Small intestine (tissue), 7 donors: ENCODE measurements around the gene DIP2B. TPM values are rescaled to one million over a fixed set of nuclear protein-coding genes. Genes with fewer than 3 reads are reported as not detected.

Experiments used
- DNase-seq, 2 donors: peaks; one replicate each; pipeline versions ENCODE4 v3.0.0 to v3.0.0-alpha.2; 2013
- FAIRE-seq: peaks from 2 replicates; lab custom pipeline; 2012; peaks lifted over from hg19 to GRCh38; lab: Jason Lieb, UNC
- H3K27ac ChIP-seq, 3 donors: one replicate each; pipeline ENCODE4 v1.5.1; 2013; ENCODE audit warnings: low read length in 2 of 3, mild to moderate bottlenecking in 2 of 3, control low read depth in 1 of 3, inconsistent platforms in 1 of 3, low read depth in 1 of 3, moderate library complexity in 1 of 3
- H3K27me3 ChIP-seq, 3 donors: one replicate each; pipeline ENCODE4 v1.6.1; 2013; ENCODE audit warnings: low read length in 3 of 3, inconsistent platforms in 1 of 3; ENCODE audit not compliant: control insufficient read depth in 3 of 3, insufficient read depth in 3 of 3
- H3K36me3 ChIP-seq, 3 donors: one replicate each; pipeline ENCODE4 v1.6.1; 2013; ENCODE audit warnings: low read length in 3 of 3, inconsistent platforms in 1 of 3, low read depth in 1 of 3, mild to moderate bottlenecking in 1 of 3, moderate library complexity in 1 of 3; ENCODE audit not compliant: control insufficient read depth in 3 of 3, insufficient read depth in 2 of 3
- H3K4me1 ChIP-seq, 3 donors: one replicate each; pipeline ENCODE4 v1.6.1; 2013; ENCODE audit warnings: low read length in 2 of 3, inconsistent platforms in 1 of 3, low read depth in 1 of 3, mild to moderate bottlenecking in 1 of 3, moderate library complexity in 1 of 3; ENCODE audit not compliant: control insufficient read depth in 3 of 3, insufficient read depth in 2 of 3
- H3K4me3 ChIP-seq, 3 donors: one replicate each; pipeline ENCODE4 v1.5.1; 2013; ENCODE audit warnings: low read length in 3 of 3, control low read depth in 1 of 3, inconsistent platforms in 1 of 3, low read depth in 1 of 3, mild to moderate bottlenecking in 1 of 3, moderate library complexity in 1 of 3
- H3K9me3 ChIP-seq, 2 donors: one replicate each; pipeline ENCODE4 v1.6.1; 2013; ENCODE audit warnings: low read depth in 1 of 2, low read length in 1 of 2; ENCODE audit not compliant: control insufficient read depth in 2 of 2, insufficient read depth in 1 of 2
- WGBS, 3 donors: extraction: QIAGEN DNeasy Blood & Tissue Kit; methylation state at CpG; one replicate each; pipeline ENCODE4 v1.1.7; 2013; 5-methylcytosine and 5-hydroxymethylcytosine counted together
- polyA plus RNA-seq, 4 donors: library from polyadenylated mRNA; stranded (reverse) in 3 of 4; unstranded in 1 of 4; fragments of 200-250 nt in 3 of 4; fragments of 120-200 nt in 1 of 4; gene quantifications; one replicate each; pipeline versions ENCODE4 v1.2.1 to v1.2.3, GENCODE V29; 2013
- donor health status: healthy with polysubstance abuse.
- donor health status: control.
- donor health status: control.
- donor health status: Bipolar disorder and iron deficiency.
- donor health status: healthy.

Gene DIP2B
- polyA plus RNA-seq, 4 donors: 6.3 to 18.1 (median 6.9) TPM

GRCh38 chr12:50574601-50575348, 70.0 kb downstream of the DIP2B start:
- no peaks in the 10 kb centered on the region for H3K27me3 ChIP-seq
- DNase-seq: no peak
- H3K27ac ChIP-seq: no peak overlapping the region
- H3K4me3 ChIP-seq: no peak overlapping the region
- H3K36me3 ChIP-seq: peaks cover 0 to 2% (median 0%) of the 10 kb centered on the region in 3 donors
- FAIRE-seq: no peak
- 49 to 62% (median 57%) methylated on average over 5 of the region's 5 CpGs for WGBS, 3 donors
- peaks cover 0 to 13% (median 8%) of the 10 kb centered on the region in 3 donors for H3K4me1 ChIP-seq
- peaks cover 0 to 3% of the 10 kb centered on the region in 2 donors for H3K9me3 ChIP-seq

GRCh38 chr12:50579757-50580267, 75.0 kb downstream of the DIP2B start:
- H3K27ac ChIP-seq: no peak overlapping the region
- H3K27me3 ChIP-seq: no peaks in the 10 kb centered on the region
- peaks cover 0 to 5% (median 1%) of the 10 kb centered on the region in 3 donors for H3K36me3 ChIP-seq
- peaks cover 0 to 3% (median 0%) of the 10 kb centered on the region in 3 donors for H3K4me1 ChIP-seq
- FAIRE-seq: no peak
- no peaks in the 10 kb centered on the region for H3K9me3 ChIP-seq
- H3K4me3 ChIP-seq: no peak overlapping the region
- DNase-seq: no peak
- 61 to 74% (median 65%) methylated on average over 1 of the region's 1 CpG for WGBS, 3 donors

DNA sequence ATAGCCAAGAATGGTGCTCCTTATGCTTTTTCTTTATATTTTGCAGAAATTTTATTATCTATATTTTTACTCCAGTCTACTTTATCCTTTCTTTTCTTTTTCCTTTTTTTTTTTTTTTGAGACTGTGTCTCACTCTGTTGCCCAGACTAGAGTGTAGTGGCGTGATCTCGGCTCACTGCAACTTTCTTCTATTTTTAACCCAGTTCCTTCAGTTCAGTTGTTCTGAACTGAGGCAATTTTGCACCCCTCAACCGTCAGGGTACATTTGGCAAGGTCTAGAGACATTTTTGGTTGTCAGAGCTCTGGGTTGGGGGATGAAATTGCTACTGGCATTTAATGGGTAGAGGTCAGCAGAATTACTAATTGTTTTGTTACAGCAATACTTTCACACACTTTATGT, 75.7 kb downstream of the DIP2B start:
- no peaks in the 10 kb centered on the region for H3K4me1 ChIP-seq
- no peak for FAIRE-seq
- no peaks in the 10 kb centered on the region for H3K9me3 ChIP-seq
- no peak overlapping the region for H3K27ac ChIP-seq
- H3K27me3 ChIP-seq: no peaks in the 10 kb centered on the region
- no peak overlapping the region for H3K4me3 ChIP-seq
- DNase-seq: no peak
- WGBS, 3 donors: 74 to 93% (median 89%) methylated on average over 3 of the region's 3 CpGs
- peaks cover 0 to 7% (median 1%) of the 10 kb centered on the region in 3 donors for H3K36me3 ChIP-seq

DNA sequence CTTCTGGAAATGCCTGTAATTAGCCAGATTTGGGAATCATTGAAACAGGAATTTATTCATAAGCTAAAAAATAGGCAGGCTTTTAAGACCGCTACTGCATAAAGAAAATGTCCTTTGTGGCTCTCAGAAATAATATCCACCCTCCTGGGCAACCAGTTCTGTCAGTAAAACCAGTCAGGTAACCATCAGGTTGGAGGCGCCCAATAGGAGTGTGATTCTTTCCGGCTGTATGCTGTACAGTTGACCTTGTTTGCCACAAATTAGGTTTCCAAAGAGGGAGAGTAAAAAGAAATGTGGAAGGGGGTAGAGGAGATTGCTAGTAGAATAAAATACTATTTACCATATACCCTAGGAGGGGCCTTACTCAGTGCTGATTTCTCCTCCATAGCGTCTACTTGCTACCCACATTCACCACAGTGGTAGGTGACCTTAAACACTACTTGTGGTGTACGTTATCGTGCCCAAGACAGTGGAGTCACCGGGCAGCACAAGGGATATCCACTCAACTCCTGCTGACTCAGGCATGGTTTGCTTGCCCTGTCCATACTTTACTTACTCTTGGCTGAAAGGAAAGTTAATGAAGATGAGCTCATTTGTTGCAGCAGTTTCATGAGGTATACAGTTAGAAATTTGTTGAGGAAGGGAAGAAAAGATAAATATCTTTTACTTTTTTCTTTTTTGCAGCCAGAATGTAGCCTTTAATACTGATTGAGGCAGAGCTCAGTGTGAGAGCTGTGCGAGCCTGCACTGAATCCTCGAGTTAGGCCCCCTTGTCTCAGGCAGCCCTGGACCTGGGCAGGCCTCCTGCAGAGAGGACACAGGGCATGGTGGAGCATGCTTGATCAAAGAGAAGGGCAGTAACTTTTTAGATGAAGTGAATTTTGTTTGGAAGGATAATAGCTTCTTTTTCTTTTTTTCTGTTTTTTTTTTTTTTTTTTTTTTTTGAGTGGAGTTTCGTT, 76.7 kb downstream of the DIP2B start:
- no peak overlapping the region for H3K4me3 ChIP-seq
- no peaks in the 10 kb centered on the region for H3K9me3 ChIP-seq
- DNase-seq (no peak), FAIRE-seq (no peak)
- 91 to 95% (median 93%) methylated on average over 10 of the region's 10 CpGs for WGBS, 3 donors
- no peaks in the 10 kb centered on the region for H3K27me3 ChIP-seq
- H3K27ac ChIP-seq: no peak overlapping the region
- no peaks in the 10 kb centered on the region for H3K4me1 ChIP-seq
- peaks cover 0 to 6% (median 1%) of the 10 kb centered on the region in 3 donors for H3K36me3 ChIP-seq

DNA sequence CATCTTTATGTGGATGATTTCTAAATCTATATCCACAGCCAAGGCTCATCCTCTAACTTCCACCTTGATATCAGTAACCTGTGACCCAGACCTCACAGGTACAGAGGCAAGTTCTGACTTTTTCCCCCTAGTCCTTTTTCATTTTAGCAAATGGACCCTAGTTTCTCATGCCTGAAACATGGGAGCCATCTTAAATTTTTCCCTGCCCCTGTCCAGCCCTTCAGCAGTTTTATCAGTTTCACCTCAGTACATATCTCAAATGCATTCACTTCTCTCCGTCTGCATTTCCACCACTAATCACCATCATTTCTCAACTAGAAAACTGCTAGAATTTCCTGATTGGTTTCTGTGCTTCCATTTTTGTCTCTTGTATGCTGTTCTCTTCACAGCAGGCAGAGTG, 79.3 kb downstream of the DIP2B start:
- H3K36me3 ChIP-seq: peaks cover 0 to 6% (median 1%) of the 10 kb centered on the region in 3 donors
- H3K27ac ChIP-seq: no peak overlapping the region
- H3K4me3 ChIP-seq: no peak overlapping the region
- WGBS, 3 donors: 80 to 89% (median 86%) methylated on average over 1 of the region's 1 CpG
- DNase-seq (no peak), FAIRE-seq (no peak)
- H3K9me3 ChIP-seq: no peaks in the 10 kb centered on the region
- H3K4me1 ChIP-seq: no peaks in the 10 kb centered on the region
- no peaks in the 10 kb centered on the region for H3K27me3 ChIP-seq

DNA sequence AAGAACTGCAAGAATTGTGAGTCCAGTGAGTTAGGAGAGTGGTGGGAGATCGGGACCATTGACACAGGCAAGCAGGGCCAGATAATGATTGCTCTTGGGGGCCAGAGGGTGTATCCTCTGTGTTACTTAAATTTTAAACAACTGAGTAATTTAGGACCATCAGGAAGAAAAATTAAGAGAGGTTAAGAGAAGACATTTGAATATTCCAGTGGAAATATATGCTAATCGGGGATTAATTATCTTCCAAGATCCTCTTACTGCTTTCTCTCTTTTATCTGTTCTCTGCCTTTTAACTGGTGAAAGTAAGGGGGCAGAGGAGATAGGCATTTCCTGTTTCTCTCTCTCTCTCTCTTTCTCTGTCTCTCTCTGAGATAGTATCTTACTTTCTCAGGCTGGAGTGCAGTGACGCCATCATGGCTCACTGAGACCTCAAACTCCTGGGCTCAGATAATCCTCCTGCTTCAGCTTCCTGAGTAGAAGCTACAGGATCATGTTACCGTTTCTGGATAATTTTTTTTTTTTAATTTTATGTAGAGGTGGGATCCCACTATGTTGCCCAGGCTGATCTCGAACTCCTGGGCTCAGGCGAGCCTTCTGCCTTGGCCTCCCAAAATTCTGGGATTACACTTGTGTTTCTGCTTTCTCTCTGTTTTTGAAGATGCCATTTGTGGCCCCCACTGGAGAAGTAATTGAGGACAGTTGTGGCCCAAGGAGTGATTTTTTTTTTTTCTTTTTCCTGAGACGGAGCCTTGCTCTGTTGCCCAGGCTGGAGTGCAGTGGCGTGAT, 85.1 kb downstream of the DIP2B start:
- H3K27me3 ChIP-seq: no peaks in the 10 kb centered on the region
- no peaks in the 10 kb centered on the region for H3K9me3 ChIP-seq
- no peaks in the 10 kb centered on the region for H3K4me1 ChIP-seq
- no peak for DNase-seq
- peaks cover 0 to 3% (median 0%) of the 10 kb centered on the region in 3 donors for H3K36me3 ChIP-seq
- FAIRE-seq: no peak
- H3K27ac ChIP-seq: no peak overlapping the region
- no peak overlapping the region for H3K4me3 ChIP-seq
- WGBS, 3 donors: 85 to 91% (median 89%) methylated on average over 8 of the region's 8 CpGs

DNA sequence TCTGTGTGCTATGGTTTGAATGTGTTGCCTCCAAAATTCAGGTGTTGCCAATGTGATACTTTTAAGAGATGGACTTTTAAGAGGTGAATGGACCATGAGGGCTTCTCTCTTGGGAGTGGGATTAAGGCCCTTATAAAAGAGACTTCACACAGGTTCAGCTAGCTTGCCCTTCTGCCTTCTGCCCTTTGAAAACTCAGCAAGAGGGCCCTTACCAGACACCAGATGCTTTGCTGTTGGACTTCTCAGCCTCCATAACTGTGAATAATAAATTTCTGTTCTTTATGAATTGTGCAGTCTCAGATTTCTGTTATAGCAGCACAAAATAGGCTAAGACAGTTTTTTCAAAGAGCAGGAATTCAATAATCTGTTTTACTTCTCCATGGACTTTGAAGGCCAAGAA, 86.1 kb downstream of the DIP2B start:
- Histone ChIP-seq H3K4me1 (peaks cover 0 to 2% (median 0%) of the 10 kb centered on the region in 3 donors), H3K27ac (no peak overlapping the region), H3K27me3 (no peaks in the 10 kb centered on the region), H3K36me3 (no peaks in the 10 kb centered on the region), H3K4me3 (no peak overlapping the region), H3K9me3 (no peaks in the 10 kb centered on the region)
- no peak for DNase-seq
- FAIRE-seq: no peak

DNA sequence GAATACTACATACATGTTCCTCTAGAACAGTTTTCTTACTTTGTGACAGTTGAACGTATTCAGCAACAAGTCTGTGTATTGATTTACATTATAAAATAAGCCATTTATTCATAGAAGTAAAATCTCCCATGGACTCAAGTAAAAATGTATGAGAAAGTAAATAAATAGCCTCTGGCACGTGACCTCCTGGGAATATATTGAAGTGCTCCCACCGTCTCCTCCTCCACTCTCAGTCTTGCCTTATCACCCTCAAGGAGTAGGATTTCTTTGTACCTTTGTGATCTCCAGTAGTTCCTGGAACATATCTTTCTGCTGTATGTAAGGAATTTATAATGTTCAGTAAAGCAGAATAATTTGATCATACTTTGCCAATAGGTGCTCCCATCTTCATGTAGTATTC, 90.9 kb downstream of the DIP2B start:
- DNase-seq: no peak
- Histone ChIP-seq H3K9me3 (no peaks in the 10 kb centered on the region), H3K27me3 (no peaks in the 10 kb centered on the region), H3K4me3 (no peak overlapping the region), H3K27ac (no peak overlapping the region), H3K4me1 (peaks cover 0 to 5% (median 2%) of the 10 kb centered on the region in 3 donors), H3K36me3 (peaks cover 0 to 2% (median 0%) of the 10 kb centered on the region in 3 donors)
- FAIRE-seq: no peak
- WGBS, 3 donors: 79 to 95% (median 86%) methylated on average over 3 of the region's 3 CpGs
